Measurements from ENCODE around the gene SLC25A21. TPM values are rescaled to one million over a fixed set of nuclear protein-coding genes. Genes with fewer than 3 reads are reported as not detected.
A peak's percentile ranks its signal among the peaks of the same experiment; 100 is the strongest.

The SLC25A21 gene
- total and polyA plus RNA-seq, 2 experiments from 2014 or later: 10.6 to 12.1 TPM

DNA sequence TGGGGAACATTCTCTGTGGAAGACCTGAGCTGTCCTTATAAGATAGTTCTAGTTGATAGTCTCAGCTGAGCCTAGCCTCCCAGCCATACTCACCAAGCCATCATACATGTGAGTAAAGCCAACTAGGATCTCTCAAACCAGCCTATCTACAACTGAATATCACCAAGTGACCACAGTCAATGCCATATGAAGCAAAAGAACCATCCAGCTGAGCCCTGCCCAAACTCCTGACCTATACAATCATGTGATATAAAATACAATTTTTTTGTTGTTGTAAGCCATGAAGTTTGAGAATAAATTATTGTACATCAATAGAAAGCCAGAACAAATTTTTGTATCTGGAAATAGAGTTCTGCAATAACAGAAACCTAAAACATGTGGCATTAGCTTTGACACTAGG, 118.3 kb downstream of the SLC25A21 start:
- H3K27me3 ChIP-seq (ENCODE audit: insufficient read depth): no peaks in the 10 kb centered on the region
- H3K4me3 ChIP-seq: no peak overlapping the region
- no peaks in the 10 kb centered on the region for H4K20me1 ChIP-seq (replicated peaks; ENCODE audit: insufficient read depth)
- Mint-ChIP-seq H3K27ac (no peak overlapping the region), H3K9me3 (peaks cover 9% of the 10 kb centered on the region), H3K27me3 (ENCODE audit: insufficient read depth, low read depth, poor library complexity) (peaks cover 2% of the 10 kb centered on the region), H3K4me3 (no peak overlapping the region), H3K4me1 (peaks cover 21% of the 10 kb centered on the region), H3K36me3 (ENCODE audit: low read depth) (peaks cover 17% of the 10 kb centered on the region)
- H3K9me2 ChIP-seq (ENCODE audit: insufficient read depth): peaks cover 4% of the 10 kb centered on the region; the same call in 1 of the 2 replicates
- no peaks in the 10 kb centered on the region for H3K36me3 ChIP-seq (ENCODE audit: insufficient read depth)
- H3F3A ChIP-seq (replicated peaks; ENCODE audit: low read depth): no peaks in the 10 kb centered on the region
- no peak for TF ChIP-seq ZNF462 (CRISPR knock-in tag; IDR thresholded peaks at IDR 0.05)
- TF ChIP-seq ZNF331 (CRISPR knock-in tag; IDR thresholded peaks at IDR 0.05; ENCODE audit: low read depth): peak; percentile 93
- no peak overlapping the region for H3K4me2 ChIP-seq
- peaks cover 11% of the 10 kb centered on the region; the same call in 1 of the 2 replicates for H3K4me1 ChIP-seq (ENCODE audit: insufficient read depth)
- no peak overlapping the region for H2AFZ ChIP-seq
- H3K79me2 ChIP-seq (replicated peaks; ENCODE audit: insufficient read depth): no peaks in the 10 kb centered on the region
- no peak for DNase-seq (ENCODE audit: low spot score)
- no peak overlapping the region for H3K27ac ChIP-seq (ENCODE audit: low read depth)
- no peak for ATAC-seq

GRCh38 chr14:37051680-37052079, 120.7 kb downstream of the SLC25A21 start:
- peak overlapping the region; percentile 47; the same call in 1 of the 2 replicates for H3K27ac Mint-ChIP-seq
- no peaks in the 10 kb centered on the region for H4K20me1 ChIP-seq (replicated peaks; ENCODE audit: insufficient read depth)
- TF ChIP-seq EZH2 (IDR thresholded peaks at IDR 0.05; ENCODE audit: low read depth, unreplicated experiment) (no peak), NANOG (IDR thresholded peaks at IDR 0.05; ENCODE audit: borderline replicate concordance) (no peak), CREB1 (CRISPR knock-in tag; IDR thresholded peaks at IDR 0.05; ENCODE audit: low read depth) (no peak), CTCF (conservative IDR thresholded peaks at IDR 0.05; ENCODE audit: low read depth in 2 of 2) (no peak), JUNB (IDR thresholded peaks at IDR 0.05; ENCODE audit: unreplicated experiment) (no peak), REST (IDR thresholded peaks at IDR 0.05; ENCODE audit: unreplicated experiment) (no peak)

More at GRCh38 chr14:37051680-37052079, 120.7 kb downstream of the SLC25A21 start:
- Histone ChIP-seq H3K4me3 (no peak overlapping the region), H2AFZ (no peak overlapping the region), H3K4me2 (no peak overlapping the region), H3K79me2 (replicated peaks; ENCODE audit: insufficient read depth) (no peaks in the 10 kb centered on the region), H3K27ac (ENCODE audit: low read depth) (no peak overlapping the region), H3K27me3 (ENCODE audit: insufficient read depth) (no peaks in the 10 kb centered on the region), H3K36me3 (ENCODE audit: insufficient read depth) (no peaks in the 10 kb centered on the region), H3F3A (replicated peaks; ENCODE audit: low read depth) (no peaks in the 10 kb centered on the region), H3K9me2 (ENCODE audit: insufficient read depth) (no peaks in the 10 kb centered on the region), H3K4me1 (ENCODE audit: insufficient read depth) (peaks cover 6% of the 10 kb centered on the region; the same call in 1 of the 2 replicates)
- Mint-ChIP-seq H3K27me3 (ENCODE audit: insufficient read depth, low read depth, poor library complexity) (peaks cover 2% of the 10 kb centered on the region), H3K36me3 (ENCODE audit: low read depth) (peaks cover 17% of the 10 kb centered on the region), H3K9me3 (peaks cover 9% of the 10 kb centered on the region), H3K4me1 (peaks cover 15% of the 10 kb centered on the region), H3K4me3 (no peak overlapping the region)
- ATAC-seq (peak; percentile 88), DNase-seq (ENCODE audit: low spot score) (peak; percentile 22)

Data from GM23338 (cell line).